Amniotic stem cell (primary cell): Measurements from ENCODE around the gene MST1.

Source experiments
- DNase-seq: peaks from one replicate; lab custom pipeline; 2025; lab: John Stamatoyannopoulos, UW

The MST1 gene

DNA sequence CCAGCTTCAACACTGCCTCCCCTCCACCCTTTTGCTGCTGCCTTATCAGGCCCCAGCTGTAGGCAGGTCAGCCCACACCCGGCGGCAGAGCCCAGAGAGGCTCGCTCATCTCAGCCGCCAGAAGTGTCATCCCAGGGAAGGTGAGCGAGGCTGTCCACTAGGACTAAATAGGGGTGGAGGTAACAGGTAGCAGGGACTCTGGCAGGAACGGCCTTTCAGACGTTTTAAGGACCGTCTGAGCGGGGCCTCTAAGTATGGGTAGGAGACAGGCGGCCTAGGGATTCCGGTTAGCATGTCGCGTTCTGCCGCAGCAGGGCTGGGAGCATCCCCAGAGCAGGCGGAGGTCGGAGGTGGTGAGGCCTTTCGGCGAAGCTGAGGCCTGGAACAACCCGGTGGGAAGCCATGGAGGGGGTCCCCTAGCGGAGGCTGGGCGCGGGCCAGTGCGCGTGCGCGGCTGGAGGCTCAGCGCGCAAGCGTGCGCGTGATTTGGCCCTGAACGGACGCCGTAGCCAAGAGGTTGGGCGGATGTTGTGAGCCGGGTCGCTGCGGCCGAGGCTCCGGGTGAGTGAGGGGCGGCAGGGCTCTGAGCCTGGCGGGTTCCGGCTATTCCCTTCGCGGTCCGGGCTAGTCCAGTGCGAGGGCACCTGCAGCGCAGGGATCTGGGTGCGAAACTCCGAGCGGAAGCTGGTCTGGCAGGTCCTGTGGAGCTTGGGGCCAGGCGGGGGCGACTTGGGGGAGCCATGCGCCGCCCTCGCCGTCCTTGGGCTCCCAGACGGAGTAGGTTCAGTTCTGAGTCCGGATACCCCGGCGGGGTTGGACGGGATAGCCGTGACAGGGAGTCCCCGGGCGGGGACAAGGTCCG lies at the start of gene MST1, which contains the start of gene RNF123:
Gene MST1 (minus strand): TSS at position 429 of the 862 bp plus-strand sequence. CDS start 783 bp downstream, outside the sequence.
Gene RNF123 (plus strand): TSS at position 512 of the 862 bp plus-strand sequence. CDS start 1,609 bp downstream, outside the sequence.
- DNase-seq: no peak

- no peak for DNase-seq
These were observed 48.9 kb upstream of the MST1 start for GRCh38 chr3:49738067-49738713.

- no peak for DNase-seq
These were observed 45.5 kb upstream of the MST1 start for GRCh38 chr3:49734752-49735151.

- DNase-seq: no peak
These were observed 44.3 kb upstream of the MST1 start for GRCh38 chr3:49733551-49733950.

GRCh38 chr3:49732597-49732996 lies 43.3 kb upstream of the MST1 start:
- no peak for DNase-seq

GRCh38 chr3:49729966-49730609 lies 40.8 kb upstream of the MST1 start:
- DNase-seq: no peak

DNA sequence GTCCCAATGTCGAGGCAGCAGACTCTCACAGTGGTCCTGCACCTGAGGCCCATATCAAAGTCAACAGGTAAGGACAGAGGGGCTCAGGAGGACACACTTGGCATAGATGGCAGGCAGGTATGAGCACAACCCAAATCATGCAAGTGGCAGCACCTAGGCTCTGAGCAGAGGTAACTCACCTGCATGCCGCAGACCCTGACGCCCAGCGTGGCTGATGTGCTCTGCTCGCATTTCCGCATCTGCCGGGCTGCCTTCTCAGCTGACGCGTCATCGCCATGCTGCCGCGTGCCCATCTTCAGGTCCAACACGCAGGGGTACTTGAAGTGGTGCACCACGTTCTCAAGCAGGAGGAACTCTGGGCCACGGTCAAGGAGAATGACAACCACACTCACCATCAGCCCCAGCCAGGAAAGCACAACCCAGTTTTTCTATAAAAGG lies 38.7 kb upstream of the MST1 start:
- no peak for DNase-seq

GRCh38 chr3:49727154-49727923 lies 38.1 kb upstream of the MST1 start:
- no peak for DNase-seq

GRCh38 chr3:49725906-49726681 lies 36.8 kb upstream of the MST1 start:
- DNase-seq: no peak

DNA sequence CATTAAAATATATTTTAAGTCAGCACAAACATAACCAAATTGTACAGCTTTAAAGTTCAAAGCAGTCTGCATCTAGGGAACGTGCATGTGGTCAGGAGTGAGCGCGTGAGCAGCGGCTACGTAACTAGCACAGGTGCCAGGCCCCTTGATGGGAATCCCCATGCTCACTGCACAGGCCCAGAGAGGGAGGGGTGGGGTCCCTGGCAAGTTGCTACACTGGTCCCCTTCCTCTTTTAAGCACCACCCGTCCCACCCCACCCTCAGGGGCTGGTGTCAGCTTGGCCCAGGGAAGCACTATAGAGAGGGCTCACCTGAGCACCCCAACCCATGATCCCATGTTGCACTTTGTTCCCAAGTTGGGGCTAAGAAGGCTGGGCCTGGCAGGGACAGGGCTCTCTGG lies 35.3 kb upstream of the MST1 start:
- no peak for DNase-seq

DNA sequence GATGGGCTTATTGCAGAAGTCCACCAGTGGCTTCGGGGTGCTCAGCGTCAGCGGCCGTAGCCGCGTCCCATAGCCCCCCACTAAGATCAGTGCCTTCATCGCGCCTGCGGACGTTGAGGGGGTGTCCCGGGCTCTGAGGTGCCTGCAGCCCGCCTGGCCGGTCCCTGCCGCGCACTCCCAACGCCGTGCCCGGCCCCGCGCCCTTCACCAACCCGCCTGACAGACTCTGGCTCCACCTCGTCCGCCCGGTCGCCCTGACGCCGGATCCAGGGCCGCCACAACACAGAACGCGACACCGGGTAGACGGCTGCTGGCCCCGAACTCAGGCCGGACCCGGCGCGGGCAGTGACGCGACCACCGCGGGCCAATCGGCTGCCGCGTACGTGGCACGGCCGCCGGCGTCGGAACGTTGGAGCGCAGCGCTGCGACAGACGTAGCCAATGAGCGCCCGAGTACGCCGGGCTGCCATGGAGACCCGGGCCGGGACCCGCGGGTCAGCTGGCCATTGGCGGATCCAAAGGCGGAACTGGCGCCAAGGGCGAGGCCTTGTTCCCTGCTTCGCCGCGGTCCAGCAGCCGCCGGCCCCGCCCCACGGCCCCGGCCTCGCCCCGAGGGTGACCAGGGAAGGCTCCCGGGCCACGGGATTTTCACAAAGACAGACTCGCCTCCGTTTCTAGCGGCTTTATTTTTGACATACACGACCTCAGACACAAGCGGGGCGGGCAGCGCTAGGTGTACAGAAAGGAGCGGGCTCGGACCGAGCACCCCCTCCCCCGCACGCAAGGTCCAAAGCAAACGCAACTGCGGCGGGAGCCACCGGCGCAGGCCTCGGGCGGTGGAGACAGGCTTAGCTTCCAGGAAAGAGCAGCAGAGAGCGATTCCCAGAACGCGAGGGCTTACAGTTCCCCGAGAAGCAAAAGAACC lies 34.6 kb upstream of the MST1 start, which contains the start of gene GMPPB:
Gene GMPPB (minus strand): TSS at position 324 of the 924 bp plus-strand sequence. CDS start 225 bp downstream, at position 99.
- DNase-seq: peak; percentile 96

DNA sequence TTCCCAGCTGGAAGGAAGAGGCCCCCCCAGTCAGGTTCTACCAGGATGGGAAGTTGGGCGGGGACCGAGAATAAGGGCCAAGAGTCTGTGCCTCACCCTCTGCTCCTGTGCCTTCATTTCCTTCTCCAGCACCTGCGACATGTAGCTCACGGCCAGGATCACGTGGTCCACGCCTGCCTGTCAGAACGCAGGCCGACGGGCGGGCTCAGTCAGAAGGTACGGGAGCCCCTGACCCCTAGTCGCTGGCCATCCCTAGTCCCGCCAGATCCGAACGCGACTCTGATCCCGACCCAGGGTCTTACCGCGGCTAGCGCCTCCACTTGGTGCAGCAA lies 34.0 kb upstream of the MST1 start:
- DNase-seq: no peak

GRCh38 chr3:49722896-49723295 lies 33.6 kb upstream of the MST1 start:
- DNase-seq: no peak

GRCh38 chr3:49721896-49722781 lies 32.9 kb upstream of the MST1 start:
- DNase-seq: no peak

DNA sequence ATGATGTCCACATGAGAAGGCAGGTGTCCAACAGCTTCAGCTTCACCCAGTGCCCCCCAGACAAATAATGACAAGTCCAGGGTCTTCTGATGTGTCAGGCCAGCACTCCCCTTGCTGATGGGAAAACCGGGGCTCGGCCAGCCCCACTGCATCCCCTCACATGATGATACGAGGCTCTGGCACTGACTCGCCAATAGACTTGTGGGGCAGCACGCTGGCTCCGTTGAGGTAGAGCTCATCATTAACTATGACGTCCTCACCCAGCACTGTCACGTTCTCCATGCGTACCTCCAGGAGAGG lies 32.3 kb upstream of the MST1 start:
- DNase-seq: no peak

DNA sequence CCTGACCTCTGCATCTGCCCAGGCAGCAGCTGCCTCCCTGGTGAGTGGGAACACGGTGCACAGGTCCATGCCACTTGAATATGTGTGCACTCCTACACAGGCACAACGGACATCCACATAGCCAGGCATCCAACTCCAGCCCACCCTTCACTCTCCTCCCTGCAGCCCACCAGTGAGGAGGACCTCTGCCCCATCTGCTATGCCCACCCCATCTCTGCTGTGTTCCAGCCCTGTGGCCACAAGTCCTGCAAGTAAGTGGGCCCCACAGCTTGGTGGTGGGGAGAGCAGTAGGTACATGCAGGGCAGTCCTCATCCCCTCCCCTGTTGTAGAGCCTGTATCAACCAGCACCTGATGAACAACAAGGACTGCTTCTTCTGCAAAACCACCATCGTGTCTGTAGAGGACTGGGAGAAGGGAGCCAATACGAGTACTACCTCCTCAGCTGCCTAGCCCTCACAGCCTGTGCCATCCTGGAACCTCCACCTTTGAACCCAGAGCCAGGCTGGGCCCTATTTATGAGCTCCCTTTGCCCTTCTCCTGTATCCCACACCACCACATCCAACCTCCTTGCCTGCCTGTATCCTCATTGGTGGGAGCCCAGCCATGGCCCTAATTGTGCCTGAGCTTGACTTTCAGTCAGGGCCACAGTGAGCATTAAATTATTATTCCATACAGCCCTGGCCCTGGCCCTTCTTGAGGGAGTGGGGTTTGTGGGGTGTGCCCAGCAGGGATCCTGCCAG lies 31.8 kb upstream of the MST1 start:
- DNase-seq: no peak

DNA sequence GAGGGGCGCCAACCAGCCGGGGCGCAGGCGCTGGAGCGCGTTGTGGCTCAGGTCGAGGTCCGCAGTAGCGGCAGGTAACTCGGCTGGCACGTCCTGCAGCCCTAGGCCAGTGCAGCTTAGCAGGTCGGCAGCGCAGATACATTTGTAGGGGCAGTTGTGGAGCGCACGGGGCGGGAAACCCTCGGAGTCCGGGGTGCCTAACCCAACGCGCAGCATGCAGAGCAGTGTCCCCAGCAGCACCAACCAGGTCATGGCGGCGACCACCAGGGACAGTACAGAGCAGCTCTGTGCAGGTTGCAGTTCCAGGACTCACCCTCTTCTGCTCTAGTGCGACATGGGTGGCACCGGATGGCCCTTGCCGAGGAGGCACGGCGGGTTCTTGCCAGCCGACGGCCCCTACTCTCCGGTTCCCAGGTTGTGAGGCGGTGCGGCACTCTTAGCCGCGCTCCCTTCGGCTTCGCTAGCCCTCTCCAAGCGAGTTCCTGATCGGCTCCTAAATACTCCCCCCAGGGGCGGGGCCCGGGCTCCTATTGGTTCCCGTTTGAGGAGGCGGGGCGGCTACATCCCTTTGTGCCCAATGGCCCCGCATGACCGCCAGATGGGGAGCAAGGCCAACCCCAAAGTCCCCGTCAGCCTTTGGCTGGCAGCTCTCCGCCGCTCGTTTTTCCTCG lies 30.1 kb upstream of the MST1 start, which contains the start of gene AMIGO3:
Gene AMIGO3 (minus strand): TSS at position 471 of the 671 bp plus-strand sequence. CDS start 219 bp downstream, at position 252.
- peak; percentile 93 for DNase-seq

DNA sequence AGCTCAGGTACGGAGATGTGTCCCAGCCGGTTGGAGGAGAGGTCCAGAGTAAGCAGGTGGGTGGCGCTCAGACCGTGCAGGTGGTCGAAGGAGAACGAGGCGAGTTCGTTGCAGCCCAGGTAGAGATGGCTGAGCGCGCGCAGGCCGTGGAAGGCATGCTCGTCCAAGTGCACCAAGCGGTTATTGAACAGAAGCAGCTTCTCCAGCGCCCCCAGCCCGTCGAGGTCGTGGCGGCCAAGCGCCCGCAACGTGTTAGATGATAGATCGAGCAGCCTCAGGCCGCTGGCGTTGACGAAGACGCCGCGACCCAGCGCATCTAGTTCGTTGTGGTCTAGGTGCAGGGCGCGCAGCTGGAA lies 29.6 kb upstream of the MST1 start:
- DNase-seq: no peak
